ENCODE measurements around the gene TUBB4B. TPM values are rescaled to one million over a fixed set of nuclear protein-coding genes. Genes with fewer than 3 reads are reported as not detected.

The TUBB4B gene
- polyA plus RNA-seq (2013, experiment 1 of 2) = 261 TPM
- 276 TPM for polyA plus RNA-seq (2013, experiment 2 of 2)

DNA sequence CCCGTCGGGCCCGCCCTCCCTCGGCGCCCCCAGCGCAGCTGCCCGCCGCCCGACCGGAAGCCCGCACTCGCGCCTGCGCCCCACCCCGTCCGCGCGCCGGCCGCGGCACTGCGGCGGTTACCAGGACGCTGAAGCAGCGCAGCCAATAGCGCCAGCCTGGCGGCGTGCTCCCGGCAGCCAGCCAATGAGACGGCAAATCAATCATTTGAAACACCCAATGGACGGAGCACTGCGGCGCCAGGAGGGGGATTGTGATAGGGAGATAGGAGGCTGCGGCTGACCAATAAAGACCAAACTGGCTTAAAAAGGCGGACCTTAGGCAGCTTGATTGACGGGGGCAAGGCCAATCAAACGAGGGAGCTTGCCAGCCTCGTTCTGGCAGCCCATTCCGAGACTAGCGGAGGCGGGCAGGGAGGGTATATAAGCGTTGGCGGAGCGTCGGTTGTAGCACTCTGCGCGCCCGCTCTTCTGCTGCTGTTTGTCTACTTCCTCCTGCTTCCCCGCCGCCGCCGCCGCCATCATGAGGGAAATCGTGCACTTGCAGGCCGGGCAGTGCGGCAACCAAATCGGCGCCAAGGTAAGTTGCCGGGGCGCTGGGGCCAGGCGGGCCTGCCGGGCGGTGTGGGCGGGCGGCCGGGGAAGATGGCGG lies at the start of gene TUBB4B:
TUBB4B (plus strand) TSS at position 447 of the 649 bp plus-strand sequence; CDS start at position 521, 74 bp downstream.
- Histone ChIP-seq H3K27ac (ENCODE audit: low read depth, low read length) (peak within 1 kb of the TSS; percentile 95), H3K36me3 (ENCODE audit: insufficient read depth, low read length) (peaks cover 22% of the 10 kb centered on the region), H3K27me3 (ENCODE audit: insufficient read depth, low read length) (no peaks in the 10 kb centered on the region), H3K4me3 (ENCODE audit: low read length) (peak within 1 kb of the TSS; percentile 83), H3K9me3 (ENCODE audit: insufficient read depth, low read depth, low read length) (no peaks in the 10 kb centered on the region), H3K4me1 (ENCODE audit: insufficient read depth, low read length) (peaks cover 20% of the 10 kb centered on the region), H3K9ac (ENCODE audit: low read depth, low read length) (peak within 1 kb of the TSS; percentile 89)
- WGBS = under 1% methylated on average over 67 of the region's 67 CpGs

DNA sequence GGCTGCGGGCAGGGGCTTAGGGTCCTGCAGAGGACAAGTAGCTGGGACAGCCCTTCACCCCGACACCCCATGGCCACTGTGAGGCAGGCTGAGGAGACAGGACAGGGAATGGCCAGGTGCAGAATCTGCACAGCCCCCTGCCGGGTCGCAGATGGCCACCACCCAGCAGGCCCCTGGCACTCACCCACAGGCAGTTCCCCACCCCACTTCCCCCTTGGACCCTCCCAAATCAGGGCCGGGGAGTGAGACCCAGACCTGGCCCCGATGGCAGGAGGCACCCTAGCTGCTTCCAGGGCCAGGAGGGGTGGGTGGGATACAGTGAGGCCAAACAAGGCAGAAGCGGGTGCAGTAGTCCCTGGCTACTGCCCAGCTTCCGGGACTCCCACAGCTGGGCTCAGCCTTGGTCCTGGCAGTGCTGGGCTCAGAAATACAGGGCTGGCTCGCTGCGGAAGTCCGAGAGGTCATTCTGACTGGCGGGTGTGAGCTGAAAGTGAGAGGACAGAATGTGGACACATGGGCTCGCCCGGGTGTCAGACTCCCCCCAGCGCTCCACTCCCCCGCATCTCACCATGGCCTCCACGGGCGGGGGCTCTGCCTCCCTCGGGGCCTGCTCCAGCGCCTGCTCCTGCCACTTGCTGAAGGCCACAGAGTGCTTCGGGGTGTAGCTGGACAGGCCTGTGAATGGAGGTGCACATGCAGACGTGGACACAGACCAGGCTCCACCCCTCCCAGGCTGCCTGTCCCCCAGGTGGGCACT lies 49.2 kb upstream of the TUBB4B start:
- no peaks in the 10 kb centered on the region for H3K9me3 ChIP-seq (ENCODE audit: insufficient read depth, low read depth, low read length)
- H3K9ac ChIP-seq (ENCODE audit: low read depth, low read length) = no peak overlapping the region
- peaks cover 8% of the 10 kb centered on the region; the same call in 1 of the 2 replicates for H3K4me1 ChIP-seq (ENCODE audit: insufficient read depth, low read length)
- H3K27me3 ChIP-seq (ENCODE audit: insufficient read depth, low read length) = no peaks in the 10 kb centered on the region
- 93% methylated on average over 22 of the region's 22 CpGs for WGBS
- H3K27ac ChIP-seq (ENCODE audit: low read depth, low read length) = no peak overlapping the region
- H3K4me3 ChIP-seq (ENCODE audit: low read length) = no peak overlapping the region
- H3K36me3 ChIP-seq (ENCODE audit: insufficient read depth, low read length) = peaks cover 6% of the 10 kb centered on the region; the same call in 1 of the 2 replicates

DNA sequence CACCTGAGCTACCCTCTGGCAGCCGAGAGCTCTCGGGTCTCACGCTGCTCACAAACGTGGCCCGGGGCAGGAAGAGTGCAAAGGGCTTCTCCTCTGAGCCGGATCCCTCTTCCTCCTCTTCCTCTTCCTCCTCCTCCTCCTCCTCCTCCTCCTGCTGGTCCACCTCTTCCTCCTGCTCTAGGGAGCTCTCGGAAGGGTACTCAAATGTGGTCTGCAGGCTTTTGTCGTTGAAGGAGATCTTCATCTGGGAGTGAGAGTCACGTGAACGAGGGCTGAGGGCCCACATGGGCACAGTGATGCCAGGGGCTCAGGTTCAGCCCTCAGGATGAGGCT lies 48.7 kb upstream of the TUBB4B start:
- Histone ChIP-seq H3K27me3 (ENCODE audit: insufficient read depth, low read length) (no peaks in the 10 kb centered on the region), H3K9ac (ENCODE audit: low read depth, low read length) (no peak overlapping the region), H3K4me1 (ENCODE audit: insufficient read depth, low read length) (peaks cover 8% of the 10 kb centered on the region; the same call in 1 of the 2 replicates), H3K27ac (ENCODE audit: low read depth, low read length) (no peak overlapping the region), H3K9me3 (ENCODE audit: insufficient read depth, low read depth, low read length) (no peaks in the 10 kb centered on the region), H3K4me3 (ENCODE audit: low read length) (no peak overlapping the region), H3K36me3 (ENCODE audit: insufficient read depth, low read length) (peaks cover 6% of the 10 kb centered on the region; the same call in 1 of the 2 replicates)
- 90% methylated on average over 10 of the region's 10 CpGs for WGBS

DNA sequence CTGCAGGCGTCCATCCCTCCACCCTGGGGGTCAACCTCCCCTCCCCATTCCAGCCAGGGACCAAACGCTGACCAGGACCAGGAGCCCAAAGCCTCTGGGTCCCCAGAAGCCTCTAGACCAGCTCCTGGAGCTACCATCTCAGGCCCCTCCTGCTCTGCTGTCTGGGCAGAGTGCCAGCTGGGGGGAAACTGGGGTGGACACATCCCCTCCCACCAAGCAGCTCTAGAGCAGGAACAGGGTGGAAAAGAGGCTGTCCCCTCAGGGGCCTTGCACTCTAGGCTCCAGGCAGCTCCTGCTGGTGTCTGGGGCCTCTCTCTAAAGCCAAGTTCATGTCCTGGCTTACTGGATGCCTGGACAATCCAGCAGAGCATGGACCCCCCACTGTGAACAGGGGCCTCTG lies 48.2 kb upstream of the TUBB4B start:
- H3K27ac ChIP-seq (ENCODE audit: low read depth, low read length) = no peak overlapping the region
- H3K27me3 ChIP-seq (ENCODE audit: insufficient read depth, low read length) = no peaks in the 10 kb centered on the region
- H3K4me3 ChIP-seq (ENCODE audit: low read length) = no peak overlapping the region
- H3K9ac ChIP-seq (ENCODE audit: low read depth, low read length) = no peak overlapping the region
- peaks cover 6% of the 10 kb centered on the region; the same call in 1 of the 2 replicates for H3K36me3 ChIP-seq (ENCODE audit: insufficient read depth, low read length)
- no peaks in the 10 kb centered on the region for H3K9me3 ChIP-seq (ENCODE audit: insufficient read depth, low read depth, low read length)
- WGBS = 75% methylated on average over 2 of the region's 2 CpGs
- peaks cover 8% of the 10 kb centered on the region; the same call in 1 of the 2 replicates for H3K4me1 ChIP-seq (ENCODE audit: insufficient read depth, low read length)

DNA sequence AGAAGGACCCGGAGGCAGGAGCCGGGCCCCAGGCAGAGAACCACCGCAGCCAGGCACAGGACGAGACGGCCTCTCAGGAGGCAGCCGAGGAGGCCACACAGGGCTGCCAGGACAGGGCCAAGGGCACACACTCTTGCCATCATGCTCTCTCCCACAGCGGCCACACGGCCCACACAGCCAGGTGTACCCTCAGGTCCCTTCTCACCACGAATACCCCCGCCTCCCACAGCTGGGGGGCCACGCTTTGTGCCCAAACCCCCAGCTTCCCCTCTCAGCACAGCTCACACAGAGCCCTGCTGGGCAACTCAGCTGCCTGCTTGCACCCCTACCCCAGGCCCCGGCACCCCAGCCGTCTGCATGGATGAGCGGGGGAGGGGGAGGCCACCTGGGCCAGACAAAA lies 47.3 kb upstream of the TUBB4B start:
- H3K36me3 ChIP-seq (ENCODE audit: insufficient read depth, low read length) = peaks cover 6% of the 10 kb centered on the region; the same call in 1 of the 2 replicates
- no peak overlapping the region for H3K4me3 ChIP-seq (ENCODE audit: low read length)
- 91% methylated on average over 14 of the region's 14 CpGs for WGBS
- H3K4me1 ChIP-seq (ENCODE audit: insufficient read depth, low read length) = peaks cover 8% of the 10 kb centered on the region; the same call in 1 of the 2 replicates
- H3K9ac ChIP-seq (ENCODE audit: low read depth, low read length) = no peak overlapping the region
- H3K27me3 ChIP-seq (ENCODE audit: insufficient read depth, low read length) = no peaks in the 10 kb centered on the region
- H3K27ac ChIP-seq (ENCODE audit: low read depth, low read length) = no peak overlapping the region
- H3K9me3 ChIP-seq (ENCODE audit: insufficient read depth, low read depth, low read length) = no peaks in the 10 kb centered on the region

DNA sequence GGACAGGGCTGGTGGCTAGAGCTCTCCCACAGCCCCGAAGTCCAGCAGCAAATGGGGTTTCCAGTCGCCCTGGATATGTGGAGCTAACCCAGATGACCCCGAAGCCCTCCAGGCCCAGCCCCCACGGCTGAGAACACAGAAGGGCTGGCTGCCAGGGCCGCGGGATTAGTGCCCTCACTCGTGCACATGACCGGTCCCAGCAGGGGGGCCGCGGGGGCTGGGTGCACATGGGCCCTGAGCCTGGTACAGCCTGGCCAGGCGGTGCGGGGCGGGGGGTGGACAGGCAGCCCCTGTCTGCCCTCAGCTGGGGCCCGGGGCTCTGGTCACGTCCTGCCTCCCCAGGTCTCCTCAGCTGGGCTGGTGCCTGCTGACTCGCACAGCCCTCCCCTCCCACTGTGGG lies 46.7 kb upstream of the TUBB4B start:
- Histone ChIP-seq H3K27me3 (ENCODE audit: insufficient read depth, low read length) (no peaks in the 10 kb centered on the region), H3K27ac (ENCODE audit: low read depth, low read length) (no peak overlapping the region), H3K36me3 (ENCODE audit: insufficient read depth, low read length) (peaks cover 6% of the 10 kb centered on the region; the same call in 1 of the 2 replicates), H3K4me1 (ENCODE audit: insufficient read depth, low read length) (peaks cover 8% of the 10 kb centered on the region; the same call in 1 of the 2 replicates), H3K4me3 (ENCODE audit: low read length) (no peak overlapping the region), H3K9ac (ENCODE audit: low read depth, low read length) (no peak overlapping the region), H3K9me3 (ENCODE audit: insufficient read depth, low read depth, low read length) (no peaks in the 10 kb centered on the region)
- WGBS = 86% methylated on average over 16 of the region's 16 CpGs

DNA sequence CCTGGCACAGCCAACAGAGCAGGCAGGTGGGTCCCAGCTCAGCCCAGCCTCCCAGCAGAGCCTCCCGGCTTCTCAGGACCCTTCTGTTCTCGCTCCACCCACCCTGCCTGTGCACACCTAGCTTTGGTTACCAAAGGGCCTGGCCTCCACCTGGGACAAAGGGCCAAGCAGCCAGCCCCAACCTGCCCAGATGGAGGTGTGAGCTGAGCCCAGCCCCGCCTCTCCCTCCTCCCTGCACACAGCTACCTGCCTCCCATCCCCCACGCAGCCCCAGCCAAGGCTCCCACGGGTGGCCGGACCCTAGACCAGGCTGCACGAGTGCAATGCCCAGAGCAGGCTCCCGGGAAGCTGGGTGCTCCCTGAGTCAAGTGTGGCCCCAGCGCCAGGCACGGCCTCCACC lies 46.2 kb upstream of the TUBB4B start:
- no peaks in the 10 kb centered on the region for H3K9me3 ChIP-seq (ENCODE audit: insufficient read depth, low read depth, low read length)
- no peak overlapping the region for H3K27ac ChIP-seq (ENCODE audit: low read depth, low read length)
- no peaks in the 10 kb centered on the region for H3K27me3 ChIP-seq (ENCODE audit: insufficient read depth, low read length)
- H3K4me1 ChIP-seq (ENCODE audit: insufficient read depth, low read length) = peaks cover 5% of the 10 kb centered on the region; the same call in 1 of the 2 replicates
- H3K36me3 ChIP-seq (ENCODE audit: insufficient read depth, low read length) = peaks cover 4% of the 10 kb centered on the region; the same call in 1 of the 2 replicates
- 86% methylated on average over 10 of the region's 10 CpGs for WGBS
- no peak overlapping the region for H3K9ac ChIP-seq (ENCODE audit: low read depth, low read length)
- H3K4me3 ChIP-seq (ENCODE audit: low read length) = no peak overlapping the region

DNA sequence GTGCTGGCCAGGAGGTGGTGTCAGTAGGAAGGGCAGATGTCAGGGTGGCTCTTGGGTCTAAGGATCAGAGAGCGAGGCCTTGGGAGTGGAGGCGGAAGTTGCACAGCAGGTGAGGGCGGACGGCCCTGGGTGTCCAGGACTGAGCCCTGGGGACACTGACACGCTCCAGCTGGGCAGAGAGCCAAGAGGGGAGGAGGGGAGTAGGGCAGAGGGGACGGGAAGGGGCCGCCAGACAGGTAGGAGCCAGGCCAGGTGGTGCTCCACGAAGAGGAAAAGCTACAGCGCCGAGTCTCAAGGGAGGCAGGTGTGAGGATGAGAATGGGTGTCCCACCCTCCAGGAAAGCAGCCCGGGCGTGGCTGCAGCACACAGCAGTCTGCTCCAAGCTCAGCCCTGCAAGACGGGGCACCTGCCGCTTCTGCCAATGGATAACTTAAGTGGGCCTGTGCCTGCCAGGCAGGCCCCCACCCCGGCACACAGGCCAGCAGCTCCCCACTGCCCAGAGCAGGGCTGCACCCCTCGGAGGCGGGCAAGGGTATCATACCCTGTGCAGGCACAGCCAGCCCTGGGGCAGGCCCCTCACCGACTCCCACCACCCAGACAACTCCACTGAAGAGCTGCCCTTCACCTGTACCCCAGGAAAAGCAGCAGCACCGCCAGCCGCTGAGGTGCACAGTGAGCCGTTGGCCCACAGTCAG lies 45.4 kb upstream of the TUBB4B start:
- H3K9ac ChIP-seq (ENCODE audit: low read depth, low read length) = no peak overlapping the region
- H3K27me3 ChIP-seq (ENCODE audit: insufficient read depth, low read length) = no peaks in the 10 kb centered on the region
- H3K27ac ChIP-seq (ENCODE audit: low read depth, low read length) = no peak overlapping the region
- H3K9me3 ChIP-seq (ENCODE audit: insufficient read depth, low read depth, low read length) = no peaks in the 10 kb centered on the region
- H3K36me3 ChIP-seq (ENCODE audit: insufficient read depth, low read length) = no peaks in the 10 kb centered on the region
- no peak overlapping the region for H3K4me3 ChIP-seq (ENCODE audit: low read length)
- WGBS = 94% methylated on average over 21 of the region's 21 CpGs
- peaks cover 5% of the 10 kb centered on the region; the same call in 1 of the 2 replicates for H3K4me1 ChIP-seq (ENCODE audit: insufficient read depth, low read length)

DNA sequence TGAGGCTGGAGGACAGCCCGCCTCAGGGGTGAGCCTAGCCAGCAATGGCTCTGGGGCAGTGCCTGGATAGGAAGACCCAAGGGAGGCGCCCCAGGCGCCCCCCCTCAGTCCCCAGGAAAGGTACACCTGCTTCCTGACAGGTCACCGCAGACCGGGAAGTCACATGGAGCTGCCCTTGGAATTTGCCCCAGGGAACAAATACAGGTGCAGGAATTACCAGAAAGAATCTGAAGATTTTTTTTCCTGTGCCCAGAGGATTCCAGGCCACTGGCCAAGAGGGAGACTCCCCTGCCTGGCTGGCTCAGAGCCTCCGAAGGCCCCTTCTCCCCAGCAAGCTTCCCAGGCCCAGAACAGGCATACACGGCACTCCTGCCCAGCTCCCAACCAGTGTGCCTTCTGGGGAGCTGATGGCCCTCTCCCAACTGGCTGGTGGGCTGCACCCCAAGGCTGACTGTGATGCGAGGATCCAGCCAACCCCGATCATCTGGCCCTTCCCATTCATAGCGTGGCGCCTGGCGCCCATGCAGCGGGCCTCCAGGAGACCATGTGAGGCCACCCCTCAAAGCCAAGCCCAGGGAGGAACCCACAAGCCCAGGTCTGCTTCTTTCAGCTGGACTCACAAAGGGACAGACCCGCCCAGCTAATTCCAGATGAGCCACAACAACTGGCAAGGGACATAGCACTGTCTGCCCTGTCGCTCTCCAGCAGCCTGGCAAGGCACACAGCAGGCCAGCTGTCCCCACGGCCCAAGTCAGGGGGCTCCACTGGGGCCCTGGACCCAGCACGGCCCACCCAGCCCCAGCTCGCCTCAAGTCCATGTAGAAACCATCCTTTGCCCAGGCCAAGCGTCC lies 42.8 kb upstream of the TUBB4B start:
- Histone ChIP-seq H3K27ac (ENCODE audit: low read depth, low read length) (no peak overlapping the region), H3K9me3 (ENCODE audit: insufficient read depth, low read depth, low read length) (no peaks in the 10 kb centered on the region), H3K9ac (ENCODE audit: low read depth, low read length) (0 out of 2 replicates have a peak overlapping the region, but pooled peaks have one; percentile 19), H3K4me1 (ENCODE audit: insufficient read depth, low read length) (peaks cover 5% of the 10 kb centered on the region; the same call in 1 of the 2 replicates), H3K4me3 (ENCODE audit: low read length) (peak overlapping the region; percentile 47; the same call in 1 of the 2 replicates), H3K27me3 (ENCODE audit: insufficient read depth, low read length) (no peaks in the 10 kb centered on the region), H3K36me3 (ENCODE audit: insufficient read depth, low read length) (no peaks in the 10 kb centered on the region)
- WGBS = 91% methylated on average over 19 of the region's 19 CpGs

DNA sequence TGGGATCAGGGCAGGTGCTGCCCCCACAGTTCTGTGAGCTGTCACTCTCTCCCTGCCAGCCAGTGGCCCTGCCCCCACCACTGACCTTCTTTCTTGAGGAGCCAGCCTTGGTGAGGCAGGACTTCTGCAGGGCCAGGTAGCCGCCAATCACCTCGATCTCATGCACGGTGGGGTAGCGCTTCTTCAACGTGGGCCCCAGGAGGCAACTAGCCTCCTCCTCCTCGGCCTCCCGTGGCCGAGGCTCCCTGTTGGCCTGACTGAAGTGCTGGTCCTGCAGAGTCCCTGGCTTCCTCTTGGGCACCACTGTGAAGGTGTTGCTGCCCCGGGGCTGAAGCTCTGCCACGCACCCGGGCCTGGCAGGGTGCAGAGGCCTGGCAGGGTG lies 42.2 kb upstream of the TUBB4B start:
- 77% methylated on average over 11 of the region's 11 CpGs for WGBS
- Histone ChIP-seq H3K9ac (ENCODE audit: low read depth, low read length) (no peak overlapping the region), H3K27ac (ENCODE audit: low read depth, low read length) (no peak overlapping the region), H3K4me3 (ENCODE audit: low read length) (peak overlapping the region; percentile 47), H3K9me3 (ENCODE audit: insufficient read depth, low read depth, low read length) (no peaks in the 10 kb centered on the region), H3K4me1 (ENCODE audit: insufficient read depth, low read length) (peaks cover 5% of the 10 kb centered on the region; the same call in 1 of the 2 replicates), H3K27me3 (ENCODE audit: insufficient read depth, low read length) (no peaks in the 10 kb centered on the region), H3K36me3 (ENCODE audit: insufficient read depth, low read length) (no peaks in the 10 kb centered on the region)

All from HUES64 (cell line).